IPS DF 4.7 (cell line): ENCODE data around the gene PCAT7.
"Not testable (repeated sequence)": the region's sequence is repeated elsewhere in the genome, so short reads cannot be mapped to it uniquely, and the experiment has no call there.

Source experiments
- DNase-seq: peaks from one replicate; pipeline ENCODE4 v3.0.0-alpha.2; 2013; ENCODE audit warnings: low spot score; ENCODE audit errors: extremely low read depth

The PCAT7 gene

DNA sequence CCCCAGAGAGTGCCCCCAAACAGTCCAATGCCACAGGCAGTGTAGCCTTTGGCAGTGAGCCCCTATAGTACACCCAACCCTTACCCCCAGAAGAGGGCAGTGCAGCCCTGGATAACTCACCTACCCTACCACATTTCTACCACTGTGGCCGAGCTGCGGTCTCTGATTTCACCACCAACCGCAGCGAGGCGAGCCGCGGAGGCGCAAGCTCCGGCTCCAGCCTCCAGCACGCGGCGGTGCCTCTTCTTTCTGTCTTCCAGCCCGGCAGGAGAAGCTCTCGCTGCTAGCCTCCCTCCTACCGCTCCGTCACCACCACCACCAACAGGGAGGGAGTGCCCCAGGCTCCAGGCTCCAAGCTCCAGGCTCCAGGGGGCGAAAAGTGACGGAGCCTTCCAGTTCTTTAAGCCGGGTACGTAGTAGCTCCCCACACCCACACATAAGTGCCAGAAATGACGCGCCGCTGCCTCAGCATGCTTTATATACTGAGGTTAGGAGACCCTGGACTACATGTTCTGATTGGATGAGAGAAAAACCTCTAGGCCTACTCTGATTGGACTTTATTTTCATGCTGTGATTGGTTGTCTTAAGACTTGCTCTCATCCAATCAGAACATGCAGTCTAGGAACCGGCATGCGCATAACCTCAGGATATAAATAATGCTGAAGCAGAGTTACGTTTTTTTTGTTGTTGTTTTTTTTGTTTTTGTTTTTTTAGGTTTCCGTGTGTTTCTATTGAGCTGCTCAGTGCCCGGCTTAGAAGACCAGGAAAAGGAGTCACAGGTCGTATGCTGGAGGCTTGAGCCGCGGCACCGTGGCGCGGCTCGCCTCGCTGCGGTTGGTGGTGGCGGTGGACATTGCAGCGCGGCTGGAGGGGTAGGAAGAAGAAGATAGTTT is at the start of gene PCAT7:
TSS of gene PCAT7 (plus strand) at position 645 of the 893 bp plus-strand sequence.
- DNase-seq = peak; percentile 69

DNA sequence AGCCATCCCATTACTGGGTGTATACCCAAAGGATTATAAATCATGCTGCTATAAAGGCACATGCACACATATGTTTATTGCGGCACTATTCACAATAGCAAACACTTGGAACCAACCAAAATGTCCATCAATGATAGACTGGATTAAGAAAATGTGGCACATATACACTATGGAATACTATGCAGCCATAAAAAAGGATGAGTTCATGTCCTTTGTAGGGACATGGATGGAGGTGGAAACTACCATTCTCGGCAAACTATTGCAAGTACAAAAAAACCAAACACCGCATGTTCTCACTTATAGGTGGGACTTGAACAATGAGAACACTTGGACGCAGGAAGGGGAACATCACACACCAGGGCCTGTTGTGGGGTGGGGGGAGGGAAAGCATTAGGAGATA is 48.5 kb upstream of the PCAT7 start:
- not testable (repeated sequence) for DNase-seq

GRCh38 chr9:94507531-94508258 is 47.2 kb upstream of the PCAT7 start:
- DNase-seq = no peak

- DNase-seq = no peak
Observed at GRCh38 chr9:94511134-94511954, 43.5 kb upstream of the PCAT7 start.

GRCh38 chr9:94511955-94512265 is 43.0 kb upstream of the PCAT7 start:
- no peak for DNase-seq

GRCh38 chr9:94514722-94515121 is 40.2 kb upstream of the PCAT7 start:
- DNase-seq = no peak

- no peak for DNase-seq
Observed at GRCh38 chr9:94517254-94517653, 37.6 kb upstream of the PCAT7 start.

DNA sequence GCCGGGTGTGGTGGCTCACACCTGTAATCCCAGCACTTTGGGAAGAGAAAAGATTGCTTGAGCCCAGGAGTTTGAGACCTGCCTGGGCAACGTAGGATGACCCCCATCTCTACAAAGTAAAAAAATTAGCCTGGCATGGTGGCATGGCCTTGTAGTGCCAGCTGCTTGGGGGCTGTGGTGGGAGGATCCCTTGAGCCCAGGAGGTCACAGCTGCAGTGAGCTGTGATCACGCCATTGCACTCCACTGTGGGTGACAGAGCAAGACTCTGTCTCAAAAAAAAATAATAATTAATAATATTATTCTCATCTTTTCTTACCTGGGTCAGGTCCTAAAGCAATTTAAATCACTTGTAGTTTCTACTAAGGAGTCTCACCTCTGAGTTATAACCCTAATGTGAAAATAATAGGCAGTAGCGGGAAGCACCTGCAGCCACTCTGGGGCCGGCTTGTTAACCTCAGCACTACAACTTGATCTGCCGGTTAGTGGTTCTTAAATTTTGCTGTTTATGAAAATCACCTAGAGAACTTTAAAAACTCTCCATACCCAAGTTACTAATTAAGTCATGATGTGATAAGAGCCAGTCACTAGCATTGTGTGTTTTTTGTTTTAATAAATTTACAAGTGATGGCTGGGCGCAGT is 29.4 kb upstream of the PCAT7 start:
- no peak for DNase-seq

DNA sequence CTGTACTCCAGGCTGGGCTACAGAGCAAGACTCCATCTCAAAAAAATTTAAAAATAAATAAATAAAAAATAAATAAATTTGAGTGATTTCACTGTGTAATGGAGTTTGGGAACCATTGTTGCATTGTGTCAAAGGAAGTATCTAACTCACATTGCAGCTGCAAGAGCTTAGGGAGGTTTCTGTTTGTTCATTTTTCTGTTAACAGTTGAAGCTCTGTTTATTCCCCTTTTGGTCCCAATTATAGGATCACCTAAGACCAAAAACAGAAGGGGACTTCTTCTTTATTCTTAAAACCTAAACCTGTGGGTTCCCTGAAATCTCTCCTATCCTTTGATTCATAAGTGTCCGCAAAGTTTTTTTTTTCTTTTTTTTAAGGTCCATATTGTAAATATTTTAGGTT is 28.6 kb upstream of the PCAT7 start:
- DNase-seq = no peak

- no peak for DNase-seq
Observed at GRCh38 chr9:94526951-94527350, 27.9 kb upstream of the PCAT7 start.

DNA sequence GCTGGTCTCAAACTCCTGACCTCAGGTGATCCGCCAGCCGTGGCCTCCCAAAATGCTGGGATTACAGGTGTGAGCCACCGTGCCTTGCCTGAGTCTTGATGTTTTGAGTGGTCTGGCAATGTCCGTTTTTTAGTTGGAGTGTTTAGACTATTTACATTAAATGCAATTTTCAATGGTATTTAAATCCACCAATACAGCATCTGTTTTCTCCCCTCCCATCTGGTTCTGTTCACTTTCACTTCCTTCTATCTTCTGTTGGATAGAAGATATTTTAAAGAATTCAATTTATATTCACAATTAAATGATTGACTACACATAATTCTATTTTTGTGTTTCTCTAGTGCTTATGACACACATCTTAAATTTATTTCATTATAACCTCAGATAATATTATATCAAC is 26.0 kb upstream of the PCAT7 start:
- DNase-seq = no peak

DNA sequence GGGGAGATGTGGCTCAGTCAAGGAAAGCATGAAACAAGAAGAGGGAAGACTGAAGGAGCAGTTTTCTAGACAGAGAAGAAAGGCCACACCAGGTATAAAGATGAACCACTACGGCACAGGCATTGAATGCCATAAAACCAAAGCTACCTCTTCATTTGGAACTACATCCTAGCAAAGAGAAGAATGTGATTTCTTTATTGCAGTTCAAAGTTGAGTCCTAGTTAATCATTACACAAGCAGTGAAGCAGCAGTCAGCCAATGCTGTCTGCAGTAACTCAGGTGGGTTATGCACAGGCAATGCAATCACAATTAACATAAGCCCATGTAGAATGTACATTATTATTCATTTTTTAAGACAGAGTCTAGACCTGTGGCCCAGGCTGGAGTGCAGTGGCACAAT is 21.7 kb upstream of the PCAT7 start:
- no peak for DNase-seq

GRCh38 chr9:94533601-94534000 is 21.3 kb upstream of the PCAT7 start:
- no peak for DNase-seq

DNA sequence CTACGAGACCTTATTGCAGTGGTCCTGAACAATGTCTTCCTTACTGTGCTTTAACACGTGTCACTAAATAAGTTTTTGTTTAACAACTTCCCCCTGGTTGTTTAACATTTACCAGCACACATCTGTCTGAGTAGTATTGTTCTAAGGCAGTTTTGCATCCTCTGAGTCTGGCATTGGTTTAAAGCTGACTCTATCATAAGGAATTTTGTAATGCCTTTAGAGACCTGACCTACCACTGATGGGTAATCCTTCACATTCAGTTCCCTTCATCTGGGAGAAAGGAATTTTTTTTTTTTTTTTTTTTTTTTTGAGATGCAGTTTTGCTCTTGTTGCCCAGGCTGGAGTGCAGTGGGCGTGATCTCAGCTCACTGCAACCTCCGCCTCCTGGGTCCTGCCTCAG is 20.0 kb upstream of the PCAT7 start:
- DNase-seq = no peak

DNA sequence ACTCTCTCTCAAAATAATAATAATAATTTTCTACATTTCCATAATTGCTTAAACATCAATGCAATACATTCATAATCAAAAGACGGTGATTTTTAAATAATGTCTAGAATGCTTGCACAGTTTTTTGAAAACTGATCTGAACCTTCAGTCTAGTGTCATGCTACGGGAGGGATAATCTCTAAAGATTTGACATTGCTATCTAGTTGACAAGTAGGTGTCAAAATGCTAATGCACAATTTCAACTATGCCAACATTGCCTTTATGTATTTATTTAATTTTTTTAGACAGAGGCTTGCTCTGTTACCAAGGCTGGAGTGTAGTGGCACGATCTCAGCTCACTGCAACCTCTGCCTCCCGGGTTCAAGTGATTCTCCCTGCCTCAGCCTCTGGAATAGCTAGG is 16.0 kb upstream of the PCAT7 start:
- no peak for DNase-seq

- not testable (repeated sequence) for DNase-seq
Observed at GRCh38 chr9:94544335-94544734, 10.5 kb upstream of the PCAT7 start.

- DNase-seq = no peak
Observed at GRCh38 chr9:94545940-94546339, 8.9 kb upstream of the PCAT7 start.

GRCh38 chr9:94553029-94553938 is 1.6 kb upstream of the PCAT7 start:
- no peak for DNase-seq

DNA sequence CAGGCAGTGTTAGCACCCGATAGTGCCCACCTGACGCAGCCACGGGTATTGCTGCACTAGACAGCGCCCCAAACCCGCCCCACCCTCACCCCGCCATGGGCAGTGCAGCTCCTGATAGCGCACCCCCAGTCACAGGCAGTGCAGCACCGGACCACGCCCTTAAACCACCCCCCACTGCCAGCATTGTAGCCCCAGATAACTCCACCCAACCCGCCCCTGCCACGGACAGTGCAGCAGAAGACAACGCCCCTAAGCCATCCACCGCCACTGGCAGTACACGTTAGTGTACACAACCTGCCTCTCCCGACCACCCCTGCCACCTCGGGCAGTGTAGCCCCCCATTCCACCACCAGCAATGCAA is 825 bp upstream of the PCAT7 start:
- DNase-seq = no peak

- DNase-seq = no peak
Observed at GRCh38 chr9:94557376-94557775, 2.5 kb downstream of the PCAT7 start.

DNA sequence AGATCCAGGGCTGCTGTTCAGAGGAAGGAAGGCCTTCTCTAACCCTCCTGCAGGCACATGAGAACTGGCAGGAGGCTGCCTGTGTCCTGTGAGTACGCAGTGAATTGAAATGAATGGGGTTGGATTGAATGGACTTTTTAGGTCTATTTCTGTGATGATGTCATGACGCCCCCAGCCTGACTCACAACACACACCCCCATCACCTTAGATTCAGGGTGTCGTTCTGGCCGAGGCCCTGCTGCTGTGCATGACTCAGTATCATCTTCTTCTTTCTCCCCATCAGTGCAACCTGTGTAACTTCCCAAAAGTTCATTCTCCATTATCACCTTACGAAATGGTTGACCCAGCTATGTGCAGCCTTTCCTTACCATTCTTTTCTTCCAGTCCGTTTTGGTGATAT is 5.4 kb downstream of the PCAT7 start:
- DNase-seq = no peak
